GM19452 (cell line): Measurements from ENCODE around the gene ZNF555.
"Not testable (repeated sequence)": the region's sequence is repeated elsewhere in the genome, so short reads cannot be mapped to it uniquely, and the experiment has no call there.

Experiments
- ATAC-seq: cut with Tn5 transposase; IDR thresholded peaks from one replicate; pipeline ENCODE4 v1.9.1; 2021; ENCODE audit not compliant: unreplicated experiment

ZNF555 gene

DNA sequence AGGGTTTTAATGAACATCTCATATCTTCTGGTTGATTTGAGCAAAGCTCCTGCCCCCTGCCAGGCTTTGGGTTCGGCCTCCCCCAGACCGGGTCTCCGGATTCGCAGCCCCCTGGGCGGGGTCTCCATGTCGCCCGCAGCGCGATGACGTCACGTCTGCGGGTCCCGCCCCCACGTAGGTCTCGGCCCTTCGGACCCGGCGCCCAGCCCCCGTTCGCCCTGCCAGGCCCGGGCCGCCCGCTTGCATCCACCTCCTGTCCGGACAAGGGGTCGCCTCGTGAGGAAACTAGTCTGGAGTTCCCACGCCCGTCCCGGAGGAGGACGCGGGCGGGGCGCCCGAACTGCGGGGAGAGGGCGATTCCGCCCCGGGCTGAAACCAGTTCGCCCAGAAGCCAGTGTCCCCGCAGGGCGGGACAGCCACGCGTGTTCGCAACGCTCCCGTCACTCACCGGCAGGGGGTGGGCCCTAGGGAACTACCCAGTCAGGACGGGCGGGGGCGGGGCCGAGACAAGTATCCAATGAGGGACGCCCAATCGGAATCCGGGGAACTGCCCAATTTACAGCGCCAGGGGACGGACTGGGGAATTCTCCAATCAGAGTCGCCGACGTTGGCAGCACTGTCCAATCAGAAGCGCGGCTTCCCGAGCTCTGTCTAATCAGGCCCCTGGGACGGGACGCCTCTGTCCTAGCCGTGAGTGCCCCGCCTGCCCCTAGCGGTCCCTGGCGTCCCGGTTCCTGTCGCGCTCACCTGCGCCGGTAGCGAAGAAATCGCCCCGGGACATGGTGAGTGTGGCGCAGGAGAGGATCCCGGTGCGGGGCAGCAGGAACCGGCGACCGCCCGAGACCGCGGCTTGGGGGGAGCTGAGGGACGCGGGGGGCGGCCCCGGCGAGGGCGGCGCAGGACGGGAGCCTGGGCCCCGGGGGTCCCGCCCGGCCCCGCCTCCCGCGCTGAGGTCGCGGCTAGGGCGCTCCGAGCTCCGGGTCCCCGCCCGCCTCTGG, at the start of gene ZNF555:
Gene ZNF555 (plus strand): TSS at position 682 of the 998 bp plus-strand sequence. CDS start 98 bp downstream, at position 780.
- ATAC-seq, result peak; percentile 85

GRCh38 chr19:2791876-2792275, 49.4 kb upstream of the ZNF555 start:
- no peak for ATAC-seq

DNA sequence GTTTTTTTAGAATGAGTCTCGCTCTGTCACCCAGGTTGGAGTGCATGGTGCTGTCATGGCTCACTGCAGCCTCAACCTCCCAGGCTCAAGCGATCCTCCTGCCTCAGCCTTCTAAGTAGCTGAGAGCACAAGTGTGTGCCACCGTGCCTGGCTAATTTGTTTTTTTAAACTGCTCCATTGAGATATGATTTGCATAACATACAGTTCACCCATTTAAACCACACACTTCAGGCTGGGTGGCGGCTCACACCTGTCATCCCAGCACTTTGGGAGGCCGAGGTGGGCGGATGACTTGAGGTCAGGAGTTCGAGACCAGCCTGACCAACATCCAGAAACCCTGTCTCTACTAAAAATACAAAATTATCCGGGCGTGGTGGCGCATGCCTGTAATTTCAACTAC, 48.6 kb upstream of the ZNF555 start:
- ATAC-seq, result not testable (repeated sequence)

GRCh38 chr19:2793126-2793525, 48.1 kb upstream of the ZNF555 start:
- no peak for ATAC-seq

DNA sequence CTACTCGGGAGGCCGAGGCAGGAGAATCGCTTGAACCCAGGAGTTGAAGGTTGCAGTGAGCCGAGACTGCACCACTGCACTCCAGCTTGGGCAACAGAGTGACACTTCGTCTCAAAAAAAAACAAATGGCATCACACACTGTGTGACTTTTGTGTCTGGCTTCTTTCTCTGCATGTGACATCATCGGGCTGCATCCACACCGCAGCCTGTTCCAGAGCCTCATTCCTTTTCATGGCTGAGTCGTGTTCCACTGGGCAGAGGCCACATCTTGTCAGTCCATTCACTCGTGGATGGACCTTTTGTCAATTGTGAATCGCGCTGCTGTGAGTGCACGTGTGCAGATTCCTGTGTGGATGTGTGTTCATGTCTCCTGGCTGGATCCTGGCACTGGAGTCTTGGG, 47.7 kb upstream of the ZNF555 start:
- ATAC-seq, result no peak

DNA sequence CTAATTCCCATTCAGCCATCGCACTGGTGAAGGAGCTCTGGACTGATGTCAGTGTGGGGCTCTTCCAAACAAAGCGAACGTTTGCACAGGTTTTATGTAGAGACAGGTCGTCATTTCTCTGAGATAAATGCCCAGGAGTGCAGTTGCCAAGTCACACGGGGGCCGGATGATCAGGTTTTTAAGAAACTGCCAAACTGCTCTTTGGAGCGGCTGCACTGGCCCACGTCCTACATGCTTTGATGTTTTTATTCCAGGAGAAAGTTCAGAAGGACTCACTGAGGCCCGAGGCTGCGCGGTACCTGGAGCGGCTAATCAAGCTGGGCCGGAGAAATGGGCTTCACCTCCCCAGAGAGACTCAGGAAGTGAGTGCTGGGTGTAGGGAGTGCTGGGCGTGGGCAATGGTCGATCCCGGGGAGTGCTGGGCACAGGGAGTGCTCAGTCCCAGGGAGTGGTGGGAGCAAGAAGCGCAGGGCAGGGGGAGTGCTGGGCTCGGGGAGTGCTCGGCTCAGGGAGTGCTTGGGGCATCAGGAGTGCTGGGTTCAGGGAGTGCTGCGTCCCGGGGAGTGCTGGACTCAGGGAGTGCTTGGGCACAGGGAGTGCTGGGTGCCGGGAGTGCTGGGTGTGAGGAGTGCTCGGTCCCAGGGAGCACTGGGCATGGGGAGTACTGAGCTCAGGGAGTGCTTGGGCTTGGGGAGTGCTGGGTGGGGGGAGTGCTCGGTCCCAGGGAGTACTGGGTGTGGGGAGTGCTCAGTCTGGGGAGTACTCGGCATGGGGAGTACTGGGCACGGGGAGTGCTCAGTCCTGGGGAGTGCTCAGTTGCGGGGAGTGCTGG, 45.2 kb upstream of the ZNF555 start:
- ATAC-seq, result no peak

- no peak for ATAC-seq
These were observed 44.5 kb upstream of the ZNF555 start for GRCh38 chr19:2796659-2797266.

DNA sequence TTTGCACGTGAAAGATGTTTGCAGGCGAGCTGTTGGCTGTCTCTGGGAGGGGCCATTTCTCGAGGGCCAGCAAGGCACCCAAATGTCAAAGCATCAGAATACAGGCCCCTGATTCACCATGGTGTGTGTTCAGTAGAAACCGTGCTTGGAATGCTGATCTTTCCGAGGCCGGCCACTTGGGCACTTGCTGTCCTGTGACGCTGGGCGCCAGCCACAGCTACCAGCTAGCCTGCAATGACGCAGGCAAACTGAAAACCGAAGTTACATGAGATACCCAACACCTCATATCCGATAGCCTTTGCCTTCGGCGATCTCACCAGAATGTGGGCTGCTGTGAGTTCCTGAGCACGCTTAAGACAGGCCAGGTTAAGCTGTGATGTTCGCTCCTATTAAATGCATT, 44.0 kb upstream of the ZNF555 start:
- no peak for ATAC-seq

DNA sequence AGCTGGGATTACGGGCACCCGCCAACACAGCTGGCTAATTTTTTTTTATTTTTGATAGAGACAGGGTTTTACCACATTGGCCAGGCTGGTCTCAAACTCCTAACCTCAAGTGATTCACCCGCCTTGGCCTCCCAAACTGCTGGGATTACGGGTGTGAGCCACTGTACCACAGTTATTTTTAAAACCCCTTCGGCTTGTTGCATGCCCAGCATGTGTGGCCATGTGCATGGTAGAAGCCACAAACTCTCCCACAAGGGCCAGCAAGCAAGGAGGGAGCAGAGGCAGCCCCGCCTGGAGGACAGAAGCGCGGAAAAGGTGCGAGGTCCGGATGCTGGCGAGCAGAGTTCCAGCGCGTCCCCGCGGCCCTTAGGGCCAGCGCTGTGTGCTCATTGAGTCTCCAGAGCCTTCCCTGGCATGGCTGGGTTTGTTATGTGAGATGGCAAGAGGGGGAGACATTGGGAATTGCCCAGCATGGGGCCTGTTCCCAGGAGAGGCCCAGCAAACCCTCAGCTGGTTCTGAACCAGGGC, 43.1 kb upstream of the ZNF555 start:
- ATAC-seq, result no peak

DNA sequence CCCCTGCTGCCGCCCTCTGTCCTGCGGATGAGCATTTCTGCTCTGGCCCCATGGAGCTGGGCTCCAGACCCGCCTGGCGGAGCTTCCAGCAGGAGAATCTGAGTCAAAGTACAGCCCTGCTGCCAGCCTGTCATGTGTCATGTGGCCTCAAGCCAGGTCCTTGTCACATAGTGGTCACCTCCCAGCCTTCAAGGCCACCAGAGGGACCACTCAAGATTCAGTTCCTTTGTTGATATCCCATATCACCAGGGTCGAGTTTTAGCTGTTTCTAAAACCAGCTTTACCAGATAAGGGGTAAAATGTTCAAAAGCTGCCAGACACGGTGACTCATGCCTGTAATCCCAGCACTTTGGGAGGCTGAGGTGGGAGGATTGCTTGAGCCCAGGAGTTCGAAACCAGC, 42.5 kb upstream of the ZNF555 start:
- no peak for ATAC-seq

DNA sequence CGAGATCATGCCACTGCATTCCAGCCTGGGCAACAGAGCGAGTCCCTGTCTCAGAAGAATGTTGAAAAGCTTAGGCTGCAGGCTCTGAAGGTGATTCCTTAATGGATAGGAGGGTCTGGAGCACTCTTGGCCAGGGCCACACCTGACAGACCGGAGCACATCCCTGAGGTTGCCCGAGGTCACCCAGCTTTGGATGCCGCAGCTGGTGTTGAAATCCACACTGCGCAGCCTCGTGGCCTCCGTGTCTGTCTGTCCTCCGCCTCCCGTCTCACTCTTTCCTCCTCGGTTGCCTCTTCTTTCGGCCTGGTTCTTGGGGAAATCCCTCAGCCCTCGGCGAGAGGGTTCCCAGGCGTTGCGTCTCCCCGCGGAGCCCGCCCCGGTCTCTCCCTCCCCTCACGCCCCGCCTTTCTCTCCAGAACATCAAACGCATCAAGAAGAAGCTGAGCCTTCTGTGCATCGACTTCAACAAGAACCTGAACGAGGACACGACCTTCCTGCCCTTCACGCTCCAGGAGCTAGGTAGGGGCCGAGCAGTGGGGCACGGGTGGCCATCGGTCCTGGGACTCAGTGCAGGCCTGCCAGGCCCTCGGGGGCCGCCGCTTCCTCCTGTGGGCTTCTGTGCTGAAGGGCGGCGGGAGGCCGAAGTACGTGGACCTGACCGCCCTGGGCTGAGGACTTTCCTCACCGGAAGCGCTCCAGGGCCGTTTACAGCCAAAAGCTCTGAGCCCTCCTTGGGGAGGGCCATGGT, 41.8 kb upstream of the ZNF555 start:
- ATAC-seq, result no peak

DNA sequence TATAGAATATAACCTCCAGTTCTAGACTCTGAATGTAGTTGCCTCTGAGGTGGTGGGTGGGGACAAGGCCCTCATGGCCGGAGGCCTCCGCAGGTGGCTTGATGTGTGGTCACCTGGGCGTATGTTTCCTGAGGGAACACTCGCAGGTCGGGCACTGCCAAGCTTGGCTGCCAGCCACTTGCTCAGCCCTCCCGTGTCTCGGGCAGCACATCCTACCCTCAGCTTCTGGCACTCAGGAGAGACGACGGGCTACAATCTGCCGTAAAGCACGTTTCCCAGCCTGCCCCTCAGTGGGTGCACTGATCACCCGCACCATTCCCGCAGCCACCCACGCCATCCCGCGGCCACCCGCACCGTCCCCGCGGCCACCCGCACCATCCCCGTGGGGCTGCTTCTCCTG, 40.8 kb upstream of the ZNF555 start:
- ATAC-seq, result no peak

GRCh38 chr19:2802826-2803225, 38.4 kb upstream of the ZNF555 start:
- no peak for ATAC-seq

GRCh38 chr19:2803486-2804155, 37.7 kb upstream of the ZNF555 start:
- ATAC-seq, result no peak

- ATAC-seq, result no peak
These were observed 36.9 kb upstream of the ZNF555 start for GRCh38 chr19:2804156-2805004.

- no peak for ATAC-seq
These were observed 35.9 kb upstream of the ZNF555 start for GRCh38 chr19:2805261-2805900.

- no peak for ATAC-seq
These were observed 35.2 kb upstream of the ZNF555 start for GRCh38 chr19:2805991-2806649.
